GM19463 (cell line): Measurements from ENCODE around the gene MISP.

Source experiments
- ATAC-seq: cut with Tn5 transposase; IDR thresholded peaks from one replicate; pipeline ENCODE4 v1.9.1; 2021; ENCODE audit warnings: mild to moderate bottlenecking, moderate library complexity; ENCODE audit not compliant: unreplicated experiment

Gene MISP

GRCh38 chr19:806815-807421, 56.0 kb downstream of the MISP start:
- no peak for ATAC-seq

- ATAC-seq, result no peak
Measured at GRCh38 chr19:807627-808422, 56.9 kb downstream of the MISP start.

- ATAC-seq, result no peak
Measured at GRCh38 chr19:808423-808775, 57.5 kb downstream of the MISP start.

GRCh38 chr19:810077-810855, 59.4 kb downstream of the MISP start:
- ATAC-seq, result no peak

- no peak for ATAC-seq
Measured at GRCh38 chr19:810883-811489, 60.1 kb downstream of the MISP start.

GRCh38 chr19:811506-812048, 60.7 kb downstream of the MISP start:
- no peak for ATAC-seq

- no peak for ATAC-seq
Measured at GRCh38 chr19:812049-812746, 61.3 kb downstream of the MISP start.

GRCh38 chr19:812747-813218, 61.9 kb downstream of the MISP start:
- ATAC-seq, result no peak

- no peak for ATAC-seq
Measured at GRCh38 chr19:813219-814151, 62.6 kb downstream of the MISP start.
